ENCODE data around the gene HBB.

GRCh38 chr11:5252192-5252918 lies 25.5 kb upstream of the HBB start:
- TF ChIP-seq EZH2 (optimal IDR thresholded peaks at IDR 0.05; ENCODE audit: low read depth, low read length) = no peak
- TF ChIP-seq CTCF (IDR thresholded peaks at IDR 0.05; ENCODE audit: low read length) = no peak
- no peak for TF ChIP-seq EZH2phosphoT487 (IDR thresholded peaks at IDR 0.05; ENCODE audit: low read length)

Data from MM.1S (cell line).